IMR-90 (cell line): ENCODE measurements around the gene MSI2. TPM values are rescaled to one million over a fixed set of nuclear protein-coding genes. Genes with fewer than 3 reads are reported as not detected.

Experiments used
- ATAC-seq: fragments of 200-7000 bp; cut with Tn5 transposase; 2 replicates; pipeline ENCODE4 v1.9.1; 2020; ENCODE audit warnings: low read depth, mild to moderate bottlenecking, moderate library complexity
- BruUV-seq: library from RNA; stranded (reverse); fragments of 400-500 nt; replicated peaks from 2 replicates; lab custom pipeline; 2021; lab: Mats Ljungman, UMichigan
- CTCF ChIA-PET: fragments of 300-600 bp; formaldehyde crosslinking; extraction: SDS; loops from one replicate; lab custom pipeline; 2021; ENCODE audit warnings: antibody characterized with exemption; lab: Yijun Ruan, JAX
- POLR2A ChIA-PET: fragments of 300-600 bp; sonication (Branson Sonifier 250); formaldehyde crosslinking; loops from one replicate; lab custom pipeline; 2022; ENCODE audit warnings: antibody characterized with exemption; ENCODE audit not compliant: unreplicated experiment; lab: Charles Lee
- DNase-seq: peaks from one replicate; pipeline ENCODE4 v3.0.0; 2013
- H2AFZ ChIP-seq: replicated peaks from 2 replicates; pipeline ENCODE3; 2013; ENCODE audit warnings: low read length, mild to moderate bottlenecking; ENCODE audit not compliant: poor library complexity
- H2AK5ac ChIP-seq: 2 replicates; pipeline ENCODE4 v1.6.1; 2013; ENCODE audit warnings: low read depth, low read length, inconsistent platforms
- H2AK9ac ChIP-seq: replicated peaks from 2 replicates; pipeline ENCODE3; 2013; ENCODE audit warnings: mild to moderate bottlenecking, low read depth, low read length, moderate library complexity; ENCODE audit not compliant: poor library complexity
- H2BK120ac ChIP-seq: 2 replicates; pipeline ENCODE4 v1.6.1; 2013; ENCODE audit warnings: low read depth, low read length, inconsistent platforms
- H2BK15ac ChIP-seq: 3 replicates; pipeline ENCODE4 v1.6.1; 2013; ENCODE audit warnings: low read depth, low read length, inconsistent platforms
- H2BK20ac ChIP-seq: 2 replicates; pipeline ENCODE4 v1.6.1; 2013; ENCODE audit warnings: low read depth, mild to moderate bottlenecking, inconsistent platforms, low read length, moderate library complexity
- H2BK5ac ChIP-seq: 2 replicates; pipeline ENCODE4 v1.6.1; 2013; ENCODE audit warnings: mild to moderate bottlenecking, low read depth, low read length, inconsistent platforms; ENCODE audit not compliant: poor library complexity, severe bottlenecking
- H3K14ac ChIP-seq: replicated peaks from 2 replicates; pipeline ENCODE4 v1.6.1; 2013; ENCODE audit warnings: low read depth, low read length, inconsistent platforms
- H3K18ac ChIP-seq: 2 replicates; pipeline ENCODE4 v1.6.1; 2013; ENCODE audit warnings: low read depth, low read length, control low read depth
- H3K23ac ChIP-seq: 2 replicates; pipeline ENCODE4 v1.6.1; 2013; ENCODE audit warnings: low read depth, low read length, inconsistent platforms
- H3K27ac ChIP-seq: 2 replicates; pipeline ENCODE4 v1.5.1; 2013; ENCODE audit warnings: mild to moderate bottlenecking, control low read depth, low read length; ENCODE audit not compliant: insufficient read depth
- H3K27me3 ChIP-seq: 2 replicates; pipeline ENCODE4 v1.6.1; 2013; ENCODE audit warnings: low read length; ENCODE audit not compliant: control insufficient read depth, insufficient read depth
- H3K36me3 ChIP-seq: 2 replicates; pipeline ENCODE4 v1.6.1; 2013; ENCODE audit warnings: low read length, mixed read lengths; ENCODE audit not compliant: control insufficient read depth, insufficient read depth
- H3K4ac ChIP-seq: 2 replicates; pipeline ENCODE4 v1.6.1; 2013; ENCODE audit warnings: low read depth, low read length, inconsistent platforms
- H3K4me1 ChIP-seq: 2 replicates; pipeline ENCODE4 v1.6.1; 2013; ENCODE audit warnings: low read length, mixed read lengths; ENCODE audit not compliant: control insufficient read depth, insufficient read depth
- H3K4me2 ChIP-seq: 2 replicates; pipeline ENCODE4 v1.6.1; 2013; ENCODE audit warnings: low read depth, mild to moderate bottlenecking, control low read depth, low read length, moderate library complexity
- H3K4me3 ChIP-seq: 2 replicates; pipeline ENCODE4 v1.5.1; 2013; ENCODE audit warnings: low read depth, mild to moderate bottlenecking, control low read depth, low read length, moderate library complexity; ENCODE audit not compliant: insufficient read depth
- H3K56ac ChIP-seq: 2 replicates; pipeline ENCODE4 v1.6.1; 2013; ENCODE audit warnings: low read length, inconsistent platforms; ENCODE audit not compliant: insufficient read depth; ENCODE audit errors: extremely low read depth
- H3K79me1 ChIP-seq, 2 experiments: 2 replicates each; pipeline ENCODE4 v1.6.1; 2013; ENCODE audit warnings: low read length in 2 of 2, inconsistent platforms in 1 of 2, low read depth in 1 of 2
- H3K9ac ChIP-seq: 2 replicates; pipeline ENCODE4 v1.6.1; 2013; ENCODE audit warnings: low read depth, low read length, control low read depth
- H3K9me1 ChIP-seq: 2 replicates; pipeline ENCODE4 v1.6.1; 2013; ENCODE audit warnings: low read length, inconsistent platforms; ENCODE audit not compliant: insufficient read depth
- H3K9me3 ChIP-seq: 2 replicates; pipeline ENCODE4 v1.6.1; 2013; ENCODE audit warnings: low read length; ENCODE audit not compliant: control insufficient read depth, insufficient read depth
- H4K20me1 ChIP-seq: 2 replicates; pipeline ENCODE4 v1.6.1; 2013; ENCODE audit warnings: low read length, inconsistent platforms; ENCODE audit not compliant: insufficient read depth
- H4K5ac ChIP-seq: 2 replicates; pipeline ENCODE4 v1.6.1; 2013; ENCODE audit warnings: mild to moderate bottlenecking, low read depth, low read length, control low read depth
- H4K8ac ChIP-seq, 2 experiments: 2 replicates each; pipeline ENCODE4 v1.6.1; 2013; ENCODE audit warnings: low read depth in 2 of 2, low read length in 2 of 2, control low read depth in 1 of 2, inconsistent platforms in 1 of 2
- H4K91ac ChIP-seq: 2 replicates; pipeline ENCODE4 v1.6.1; 2013; ENCODE audit warnings: low read depth, low read length, inconsistent platforms; ENCODE audit not compliant: insufficient read depth
- BHLHE40 ChIP-seq: fragments of 150-350 bp; IDR thresholded peaks from 2 replicates; pipeline ENCODE4 v1.6.1; 2016; ENCODE audit warnings: mild to moderate bottlenecking, low read depth, low read length
- CEBPB ChIP-seq: IDR thresholded peaks from 2 replicates; pipeline ENCODE4 v1.6.1; 2012; ENCODE audit warnings: low read depth, low read length, improper control_type of control experiment
- CHD1 ChIP-seq: IDR thresholded peaks from 2 replicates; pipeline ENCODE4 v1.6.1; 2012; ENCODE audit warnings: low read depth, low read length, improper control_type of control experiment
- CTCF ChIP-seq: conservative IDR thresholded peaks from 2 replicates; pipeline ENCODE4 v1.5.1; 2012; ENCODE audit warnings: mild to moderate bottlenecking, low read depth, low read length, improper control_type of control experiment
- FOS ChIP-seq: fragments of 150-350 bp; IDR thresholded peaks from 2 replicates; pipeline ENCODE4 v1.6.1; 2016; ENCODE audit warnings: low read depth, low read length
- MAFK ChIP-seq: IDR thresholded peaks from 2 replicates; pipeline ENCODE4 v1.6.1; 2012; ENCODE audit warnings: low read depth, low read length, improper control_type of control experiment
- MAZ ChIP-seq: IDR thresholded peaks from 2 replicates; pipeline ENCODE4 v1.6.1; 2012; ENCODE audit warnings: low read depth, mild to moderate bottlenecking, low read length, improper control_type of control experiment, moderate library complexity, borderline replicate concordance
- MXI1 ChIP-seq: IDR thresholded peaks from 2 replicates; pipeline ENCODE4 v1.6.1; 2012; ENCODE audit warnings: low read depth, mild to moderate bottlenecking, low read length, moderate library complexity, borderline replicate concordance
- NFE2L2 ChIP-seq: fragments of 150-350 bp; IDR thresholded peaks from 2 replicates; pipeline ENCODE4 v1.6.1; 2016; ENCODE audit warnings: low read depth, mild to moderate bottlenecking, low read length
- POLR2A ChIP-seq: IDR thresholded peaks from 2 replicates; pipeline ENCODE4 v1.6.1; 2012; ENCODE audit warnings: mild to moderate bottlenecking, low read depth, low read length
- RAD21 ChIP-seq: IDR thresholded peaks from 2 replicates; pipeline ENCODE4 v1.6.1; 2012; ENCODE audit warnings: low read length, improper control_type of control experiment
- RCOR1 ChIP-seq: IDR thresholded peaks from 2 replicates; pipeline ENCODE4 v1.6.1; 2012; ENCODE audit warnings: mild to moderate bottlenecking, low read length, improper control_type of control experiment; ENCODE audit not compliant: insufficient replicate concordance
- RFX5 ChIP-seq: IDR thresholded peaks from 2 replicates; pipeline ENCODE4 v1.8.0; 2012; ENCODE audit warnings: low read depth, mild to moderate bottlenecking, low read length, moderate library complexity
- SMC3 ChIP-seq: fragments of 150-350 bp; IDR thresholded peaks from 2 replicates; pipeline ENCODE4 v1.6.1; 2016; ENCODE audit warnings: low read depth, mild to moderate bottlenecking, antibody characterized with exemption, low read length, moderate library complexity
- USF2 ChIP-seq: fragments of 150-350 bp; IDR thresholded peaks from 2 replicates; pipeline ENCODE4 v1.6.1; 2017; ENCODE audit warnings: mild to moderate bottlenecking, antibody characterized with exemption, low read length, low read depth
- WGBS, 2 experiments: methylation state at CpG; one replicate each; pipeline versions ENCODE4 v1.1.5 to v1.1.7; 2013; ENCODE audit warnings: missing lambda C conversion rate in 2 of 2; ENCODE audit not compliant: insufficient read length in 1 of 2; ENCODE audit errors: extremely low coverage in 2 of 2; 5-methylcytosine and 5-hydroxymethylcytosine counted together
- dilution Hi-C: fragments of 300-500 bp; cut with HindIII; formaldehyde crosslinking; loops from one replicate; pipeline ENCODE4 v1.14.3; 2018; ENCODE audit warnings: low sequenced_read_pairs; ENCODE audit not compliant: unreplicated experiment
- in situ Hi-C: fragments of 300-500 bp; cut with MboI; formaldehyde crosslinking; loops from 3 replicates; pipeline ENCODE4 v1.14.3; 2019; ENCODE audit warnings: low sequenced_read_pairs, inconsistent platforms, mixed read lengths
- intact Hi-C: fragments of 100-400 bp; cut with micrococcal nuclease; formaldehyde crosslinking; loops from 2 replicates; pipeline ENCODE4 v1.10.0; 2022
- polyA plus RNA-seq, 3 experiments: library from polyadenylated mRNA; depleted of rRNA; stranded (reverse); fragments of >200 nt; gene quantifications; 2 replicates each; pipeline ENCODE4 v1.2.3, GENCODE V29; 2012; ENCODE audit warnings: low replicate concordance in 1 of 3
- total RNA-seq: library from RNA; depleted of rRNA; stranded (reverse); fragments of >200 nt; gene quantifications from 2 replicates; pipeline ENCODE4 v1.2.3, GENCODE V29; 2012

The MSI2 gene
- total and polyA plus RNA-seq, 2 of the 4 experiments (the other 2 are of a cell fraction), result 13.0 to 16.0 TPM

- intact Hi-C loops, result loop anchor here (5.0 kb wide), 1 partner anchor 225 kb away; the partner anchor contains the start of gene MSI2
- H3K18ac ChIP-seq, result peak overlapping the region; percentile 62; the same call in 1 of the 2 replicates
- H3K27me3 ChIP-seq, result no peaks in the 10 kb centered on the region
- H3K9me3 ChIP-seq, result no peaks in the 10 kb centered on the region
- POLR2A ChIA-PET, result no interaction called here
- no peaks in the 10 kb centered on the region; the same call in 1 of the 2 replicates for H4K20me1 ChIP-seq
- CTCF ChIA-PET, result interaction anchor here (1.4 to 1.8 kb wide), 2 partner anchors 34 to 239 kb away, joined by 3 to 6 read pairs; no protein-coding TSS in a partner anchor
- peak overlapping the region; percentile 48 for H3K4me2 ChIP-seq
- H3K9ac ChIP-seq, result no peak overlapping the region
- peak overlapping the region; percentile 67; the same call in 1 of the 2 replicates for H4K91ac ChIP-seq
- ATAC-seq (peak; percentile 87), DNase-seq (peak; percentile 100)
- dilution Hi-C loops, result no loop called here
- peak overlapping the region; percentile 34; the same call in 1 of the 2 replicates for H3K27ac ChIP-seq
- no peaks in the 10 kb centered on the region for H3K36me3 ChIP-seq
- H2AFZ ChIP-seq, result peak overlapping the region; percentile 17
- no peak overlapping the region for H4K5ac ChIP-seq
- H2BK15ac ChIP-seq, result peak overlapping the region; percentile 75; the same call in 1 of the 3 replicates
- H2AK5ac ChIP-seq, result peak overlapping the region; percentile 95; the same call in 1 of the 2 replicates
- 0% methylated on average over 2 of the region's 9 CpGs; no CpG with 5 or more reads in 1 of the 2 experiments for WGBS, 2 experiments
- no TSS peak for BruUV-seq
- peak overlapping the region; percentile 92 for H3K4ac ChIP-seq
- H2BK120ac ChIP-seq, result peak overlapping the region; percentile 92
- H2BK5ac ChIP-seq, result peak overlapping the region; percentile 80
- H3K4me3 ChIP-seq, result no peak overlapping the region
- H3K79me1 ChIP-seq, result peaks cover 4 to 35% of the 10 kb centered on the region in 2 experiments; a peak in 3 of 4 replicates
- H2AK9ac ChIP-seq, result peak overlapping the region; percentile 56
- peak overlapping the region; percentile 95 for H2BK20ac ChIP-seq
- in situ Hi-C loops, result no loop called here
- H4K8ac ChIP-seq, result peak overlapping the region in 1 of 2 experiments; percentile 80; a peak in 2 of 4 replicates
- H3K23ac ChIP-seq, result peak overlapping the region; percentile 89
- peak overlapping the region; percentile 90 for H3K14ac ChIP-seq
- peaks cover 24% of the 10 kb centered on the region for H3K9me1 ChIP-seq
- peaks cover 40% of the 10 kb centered on the region for H3K4me1 ChIP-seq
- H3K56ac ChIP-seq, result peak overlapping the region; percentile 64; the same call in 1 of the 2 replicates
- TF ChIP-seq BHLHE40 (peak; percentile 51), RAD21 (no peak; the same call in 1 of the 2 replicates), CTCF (no peak), NFE2L2 (peak; percentile 16; the same call in 1 of the 2 replicates), CHD1 (no peak), MXI1 (no peak; the same call in 1 of the 2 replicates), FOS (peak; percentile 57; the same call in 1 of the 2 replicates), MAFK (0 out of 2 replicates have a peak, but pooled peaks have one; percentile 31), CEBPB (no peak; the same call in 1 of the 2 replicates), POLR2A (peak; percentile 40; the same call in 1 of the 2 replicates), MAZ (no peak), SMC3 (no peak; the same call in 1 of the 2 replicates), RCOR1 (peak; percentile 93), RFX5 (no peak), USF2 (peak; percentile 20; the same call in 1 of the 2 replicates)
These were observed 225.6 kb downstream of the MSI2 start for GRCh38 chr17:57481910-57482391.
